Vagina (tissue), 2 donors: ENCODE results near the gene EML1. TPM values are rescaled to one million over a fixed set of nuclear protein-coding genes. Genes with fewer than 3 reads are reported as not detected.

ENCODE experiments used
- DNase-seq, 2 donors: peaks; one replicate each; pipeline ENCODE4 v3.0.0-alpha.2; 2017; ENCODE audit errors: extremely low spot score in 2 of 2
- H3K27ac ChIP-seq: fragments of 200-600 bp; sonication (generic); one replicate; pipeline ENCODE4 v1.5.1; 2019
- H3K27me3 ChIP-seq: fragments of 200-600 bp; sonication (generic); one replicate; pipeline ENCODE4 v1.5.1; 2019
- H3K36me3 ChIP-seq, 2 donors: fragments of 200-600 bp; sonication (generic); one replicate each; pipeline ENCODE4 v1.5.1; 2017 to 2019
- H3K4me1 ChIP-seq: fragments of 200-600 bp; sonication (generic); one replicate; pipeline ENCODE4 v1.5.1; 2019
- H3K4me3 ChIP-seq, 2 donors: fragments of 200-600 bp; sonication (generic); 1 replicate in 1 of 2; 2 replicates in 1 of 2; pipeline ENCODE4 v1.5.1; 2016 to 2019
- H3K9me3 ChIP-seq: fragments of 200-600 bp; sonication (generic); one replicate; pipeline ENCODE4 v1.5.1; 2019
- POLR2A ChIP-seq, 2 donors: fragments of 450-650 bp; IDR thresholded peaks; one replicate each; pipeline ENCODE4 v1.6.1; 2017; ENCODE audit warnings: antibody characterized with exemption in 2 of 2, mild to moderate bottlenecking in 2 of 2, moderate library complexity in 2 of 2
- POLR2AphosphoS5 ChIP-seq, 2 donors: sonication (generic); formaldehyde crosslinking; IDR thresholded peaks; one replicate each; pipeline ENCODE4 v1.9.0; 2017; ENCODE audit warnings: antibody characterized with exemption in 2 of 2, mild to moderate bottlenecking in 2 of 2, low read depth in 1 of 2; ENCODE audit not compliant: insufficient read depth in 1 of 2
- intact Hi-C: fragments of 100-400 bp; cut with DNase I; formaldehyde crosslinking; loops from one replicate; pipeline ENCODE4 v1.15.1; 2023
- total RNA-seq: library from RNA; depleted of rRNA; stranded (reverse); fragments of >200 nt; gene quantifications from one replicate; pipeline ENCODE4 v1.2.3, GENCODE V29; 2016
- TF ChIP-seq, protein P1 (sequence below), 3 experiments: fragments of 450-650 bp in 2 of 3; fragments of 200-600 bp in 1 of 3; sonication (generic) in 1 of 3; IDR thresholded peaks; one replicate each; pipeline ENCODE4 v1.5.1; 2017 to 2019; ENCODE audit warnings: antibody characterized with exemption in 3 of 3, mild to moderate bottlenecking in 2 of 3, moderate library complexity in 2 of 3

EML1 gene
- total RNA-seq, 1 donor from 2014 or later, result 32.7 TPM

DNA sequence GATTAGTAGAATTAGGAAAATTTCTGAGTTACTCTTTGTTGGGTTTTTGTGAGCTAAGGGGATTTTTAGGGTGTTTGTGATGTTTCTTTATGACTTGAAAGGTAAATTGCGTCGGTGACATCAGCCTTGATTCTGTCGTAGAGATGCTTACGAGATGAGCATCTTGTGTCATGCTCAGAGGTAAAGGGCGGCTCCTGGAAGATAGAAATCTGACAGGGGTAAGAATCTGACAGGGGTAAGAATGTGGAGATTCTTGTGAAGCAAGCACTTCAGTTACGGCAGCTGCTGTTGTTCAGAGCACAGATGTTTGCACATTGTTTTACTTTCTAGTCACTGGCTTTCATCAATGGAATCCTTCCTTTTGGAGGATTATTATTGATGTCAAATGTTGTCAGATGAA, 22.5 kb downstream of the EML1 start:
- Histone ChIP-seq H3K36me3 (no peaks in the 10 kb centered on the region), H3K27me3 (no peaks in the 10 kb centered on the region), H3K4me3 (no peak overlapping the region), H3K9me3 (no peaks in the 10 kb centered on the region), H3K4me1 (peaks cover 27% of the 10 kb centered on the region), H3K27ac (no peak overlapping the region)
- peak in 1 of 2 donors; percentile 16 for DNase-seq
- intact Hi-C loops, result no loop called here
- TF ChIP-seq POLR2A (IDR thresholded peaks at IDR 0.05), result no peak
- TF ChIP-seq POLR2AphosphoS5 (IDR thresholded peaks at IDR 0.05; ENCODE audit: insufficient read depth in 1 of 2, low read depth in 1 of 2), result no peak
- TF ChIP-seq, protein P1, sequence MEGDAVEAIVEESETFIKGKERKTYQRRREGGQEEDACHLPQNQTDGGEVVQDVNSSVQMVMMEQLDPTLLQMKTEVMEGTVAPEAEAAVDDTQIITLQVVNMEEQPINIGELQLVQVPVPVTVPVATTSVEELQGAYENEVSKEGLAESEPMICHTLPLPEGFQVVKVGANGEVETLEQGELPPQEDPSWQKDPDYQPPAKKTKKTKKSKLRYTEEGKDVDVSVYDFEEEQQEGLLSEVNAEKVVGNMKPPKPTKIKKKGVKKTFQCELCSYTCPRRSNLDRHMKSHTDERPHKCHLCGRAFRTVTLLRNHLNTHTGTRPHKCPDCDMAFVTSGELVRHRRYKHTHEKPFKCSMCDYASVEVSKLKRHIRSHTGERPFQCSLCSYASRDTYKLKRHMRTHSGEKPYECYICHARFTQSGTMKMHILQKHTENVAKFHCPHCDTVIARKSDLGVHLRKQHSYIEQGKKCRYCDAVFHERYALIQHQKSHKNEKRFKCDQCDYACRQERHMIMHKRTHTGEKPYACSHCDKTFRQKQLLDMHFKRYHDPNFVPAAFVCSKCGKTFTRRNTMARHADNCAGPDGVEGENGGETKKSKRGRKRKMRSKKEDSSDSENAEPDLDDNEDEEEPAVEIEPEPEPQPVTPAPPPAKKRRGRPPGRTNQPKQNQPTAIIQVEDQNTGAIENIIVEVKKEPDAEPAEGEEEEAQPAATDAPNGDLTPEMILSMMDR (IDR thresholded peaks at IDR 0.05), result no peak

DNA sequence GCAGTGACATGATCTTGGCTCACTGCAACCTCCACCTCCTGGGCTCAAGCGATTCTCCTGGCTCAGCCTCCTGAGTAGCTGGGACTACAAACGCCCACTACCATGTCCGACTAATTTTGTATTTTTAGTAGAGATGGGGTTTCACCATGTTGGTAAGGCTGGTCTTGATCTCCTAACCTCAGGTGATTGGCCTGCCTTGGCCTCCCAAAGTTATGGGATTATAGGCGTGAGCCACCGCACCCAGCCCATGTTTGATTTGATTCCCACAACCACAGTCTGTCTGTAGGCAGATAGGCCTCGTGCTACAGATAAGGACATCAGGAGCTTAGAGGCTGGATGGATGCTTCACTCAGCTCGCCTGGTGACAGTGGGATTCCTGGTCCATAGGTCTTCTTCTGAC, 23.0 kb downstream of the EML1 start:
- Histone ChIP-seq H3K4me1 (peaks cover 22% of the 10 kb centered on the region), H3K27ac (no peak overlapping the region), H3K4me3 (no peak overlapping the region), H3K36me3 (no peaks in the 10 kb centered on the region), H3K9me3 (no peaks in the 10 kb centered on the region), H3K27me3 (no peaks in the 10 kb centered on the region)
- TF ChIP-seq POLR2AphosphoS5 (IDR thresholded peaks at IDR 0.05; ENCODE audit: insufficient read depth in 1 of 2, low read depth in 1 of 2), result no peak
- TF ChIP-seq POLR2A (IDR thresholded peaks at IDR 0.05), result no peak
- TF ChIP-seq, protein P1 (IDR thresholded peaks at IDR 0.05), result no peak
- intact Hi-C loops, result no loop called here
- DNase-seq, result peak in 1 of 2 donors; percentile 56

DNA sequence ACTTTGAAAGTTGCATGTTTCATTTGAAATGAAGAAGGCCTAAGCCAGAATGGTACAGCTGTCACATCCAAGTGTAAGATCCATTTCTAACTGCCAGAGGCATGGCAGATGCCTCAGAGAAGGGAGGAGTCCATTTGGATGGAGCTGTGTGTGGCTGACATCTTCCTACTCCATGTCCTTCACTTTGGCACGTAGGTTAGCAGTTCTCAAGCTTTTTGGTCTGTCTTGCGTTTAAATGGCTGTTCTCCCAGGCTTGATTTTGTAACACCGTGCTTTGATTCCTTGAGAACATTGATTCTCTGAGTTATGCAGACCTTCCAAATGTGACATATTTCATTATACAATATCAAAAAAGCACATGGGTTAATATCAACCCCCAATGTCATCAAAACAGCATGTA, 23.4 kb downstream of the EML1 start:
- Histone ChIP-seq H3K27ac (no peak overlapping the region), H3K36me3 (no peaks in the 10 kb centered on the region), H3K27me3 (no peaks in the 10 kb centered on the region), H3K4me3 (no peak overlapping the region), H3K9me3 (no peaks in the 10 kb centered on the region), H3K4me1 (peaks cover 22% of the 10 kb centered on the region)
- DNase-seq, result no peak
- intact Hi-C loops, result no loop called here
- TF ChIP-seq, protein P1 (IDR thresholded peaks at IDR 0.05), result no peak

DNA sequence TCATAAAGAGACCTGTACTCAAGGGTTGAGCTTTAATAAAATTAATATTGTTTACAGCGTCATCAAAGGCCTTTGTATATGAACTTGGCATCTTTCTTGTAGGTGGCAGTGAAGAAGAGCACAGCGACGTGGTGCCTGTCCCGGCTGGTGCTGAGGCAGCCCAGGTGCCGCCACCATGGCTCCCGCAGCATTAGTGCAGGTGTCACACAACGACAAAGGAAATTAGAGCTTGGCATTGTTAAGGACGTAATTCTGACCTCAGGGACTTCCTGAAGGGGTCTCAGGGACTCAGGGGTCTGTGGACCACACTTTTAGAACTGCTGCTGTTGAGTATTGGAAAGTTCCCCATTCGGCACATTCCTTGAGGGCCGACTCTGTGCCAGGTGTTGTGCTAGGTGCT, 24.1 kb downstream of the EML1 start:
- Histone ChIP-seq H3K9me3 (no peaks in the 10 kb centered on the region), H3K4me3 (no peak overlapping the region), H3K27me3 (no peaks in the 10 kb centered on the region), H3K36me3 (no peaks in the 10 kb centered on the region), H3K4me1 (peaks cover 26% of the 10 kb centered on the region), H3K27ac (no peak overlapping the region)
- TF ChIP-seq POLR2A (IDR thresholded peaks at IDR 0.05) (no peak), POLR2AphosphoS5 (IDR thresholded peaks at IDR 0.05; ENCODE audit: insufficient read depth in 1 of 2, low read depth in 1 of 2) (no peak)
- TF ChIP-seq, protein P1 (IDR thresholded peaks at IDR 0.05), result no peak
- intact Hi-C loops, result no loop called here
- DNase-seq, result peak in 1 of 2 donors; percentile 22

DNA sequence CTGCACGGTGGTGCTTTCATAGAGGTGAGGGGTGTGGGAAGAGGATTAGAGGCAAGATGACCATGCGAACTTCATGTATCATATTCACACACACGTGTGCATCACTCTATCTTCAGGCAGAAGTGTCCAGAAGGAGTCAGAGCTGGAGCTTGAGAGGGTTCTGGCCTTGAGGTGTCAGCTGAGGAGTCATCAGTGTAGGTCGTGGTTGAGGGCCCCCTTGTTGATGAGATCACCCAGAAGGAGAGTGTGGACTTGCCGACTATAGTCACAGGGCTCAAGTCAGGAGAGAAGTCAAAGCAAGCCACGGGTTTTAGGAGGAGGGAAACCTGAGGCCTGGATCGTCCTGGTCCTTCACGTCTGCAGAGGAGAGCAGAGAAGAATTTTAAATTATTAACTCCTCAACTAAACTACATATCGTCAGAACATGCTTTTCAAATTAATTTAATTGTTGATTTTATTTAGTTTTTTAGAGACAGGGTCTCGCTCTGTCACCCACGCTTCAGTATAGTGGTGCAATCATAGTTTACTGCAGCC, 25.4 kb downstream of the EML1 start:
- Histone ChIP-seq H3K27ac (no peak overlapping the region), H3K4me3 (no peak overlapping the region), H3K9me3 (no peaks in the 10 kb centered on the region), H3K36me3 (no peaks in the 10 kb centered on the region), H3K4me1 (peaks cover 20% of the 10 kb centered on the region), H3K27me3 (no peaks in the 10 kb centered on the region)
- DNase-seq, result no peak
- TF ChIP-seq POLR2AphosphoS5 (IDR thresholded peaks at IDR 0.05; ENCODE audit: insufficient read depth in 1 of 2, low read depth in 1 of 2) (no peak), POLR2A (IDR thresholded peaks at IDR 0.05) (no peak)
- TF ChIP-seq, protein P1 (IDR thresholded peaks at IDR 0.05), result no peak
- intact Hi-C loops, result no loop called here
